Middle frontal gyrus (tissue), 1 donor: Measurements from ENCODE around the gene TANK.

Experiments used
- DNase-seq: peaks from one replicate; pipeline ENCODE4 v3.0.0-alpha.2; 2015; ENCODE audit warnings: low spot score; ENCODE audit errors: extremely low spot score

TANK gene

DNA sequence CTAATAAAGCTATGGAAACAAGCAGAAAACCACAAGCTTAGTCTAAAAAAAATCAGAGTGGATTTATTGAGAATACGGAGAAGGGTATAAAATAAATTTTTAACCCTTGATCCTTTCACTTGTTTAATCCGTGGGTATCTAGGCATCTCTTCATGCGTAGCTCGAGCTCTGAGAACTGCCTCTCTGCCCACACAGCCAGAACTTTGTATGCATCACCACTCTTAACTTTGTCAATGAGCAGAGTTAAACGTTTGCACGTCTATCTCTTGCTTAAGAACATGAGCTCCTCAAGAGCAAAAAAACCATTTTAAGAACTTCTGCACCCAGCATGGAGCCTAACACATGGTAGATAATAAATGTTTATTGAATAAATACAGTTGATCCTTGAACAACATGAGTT lies 26.9 kb upstream of the TANK start:
- DNase-seq, result no peak

DNA sequence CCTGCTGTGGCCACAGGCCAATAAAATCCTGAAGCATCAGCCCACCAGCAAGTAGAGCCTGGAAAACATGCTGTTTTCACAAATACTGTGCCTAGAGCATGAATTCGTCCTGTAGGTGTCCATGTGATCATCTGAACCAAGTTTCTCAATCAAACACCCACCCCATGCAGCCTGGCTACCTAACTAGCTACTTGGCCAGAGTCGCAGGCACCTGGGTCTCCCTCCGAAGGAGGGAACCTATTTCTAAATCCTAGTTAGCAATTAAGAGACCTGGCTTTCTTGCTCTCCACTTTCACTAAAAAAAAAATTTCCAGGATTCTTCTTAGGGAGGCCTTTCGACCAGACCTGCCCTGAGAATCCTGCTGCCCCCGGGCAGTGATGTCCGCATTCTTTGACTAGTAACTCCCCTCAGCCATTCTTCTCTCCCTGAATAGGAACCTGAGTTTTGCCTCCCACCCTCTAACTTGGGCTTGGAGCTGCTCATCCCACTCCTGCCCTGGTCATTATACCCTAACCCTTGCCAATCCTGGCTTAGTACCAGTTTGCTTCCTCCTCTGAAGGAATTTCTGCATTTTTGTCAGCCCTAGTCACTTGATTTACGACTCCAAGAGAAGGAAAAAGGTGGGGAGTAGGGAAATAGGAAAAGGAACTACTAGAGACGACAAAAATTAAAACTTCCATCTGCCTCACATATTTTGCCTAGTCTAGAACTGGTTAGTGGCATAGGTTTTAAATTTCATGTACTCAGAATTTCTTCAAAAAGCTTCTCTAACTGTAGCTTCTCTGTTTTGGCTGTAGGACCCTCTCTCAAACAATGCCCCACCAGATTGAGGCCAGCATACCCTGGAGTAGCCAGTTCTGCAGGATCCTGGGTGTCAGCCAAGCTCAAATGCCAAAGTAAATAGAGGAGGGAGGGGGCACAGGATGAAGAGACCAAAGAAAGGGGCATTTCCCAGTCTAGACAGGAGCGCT lies 25.4 kb upstream of the TANK start:
- DNase-seq, result no peak

DNA sequence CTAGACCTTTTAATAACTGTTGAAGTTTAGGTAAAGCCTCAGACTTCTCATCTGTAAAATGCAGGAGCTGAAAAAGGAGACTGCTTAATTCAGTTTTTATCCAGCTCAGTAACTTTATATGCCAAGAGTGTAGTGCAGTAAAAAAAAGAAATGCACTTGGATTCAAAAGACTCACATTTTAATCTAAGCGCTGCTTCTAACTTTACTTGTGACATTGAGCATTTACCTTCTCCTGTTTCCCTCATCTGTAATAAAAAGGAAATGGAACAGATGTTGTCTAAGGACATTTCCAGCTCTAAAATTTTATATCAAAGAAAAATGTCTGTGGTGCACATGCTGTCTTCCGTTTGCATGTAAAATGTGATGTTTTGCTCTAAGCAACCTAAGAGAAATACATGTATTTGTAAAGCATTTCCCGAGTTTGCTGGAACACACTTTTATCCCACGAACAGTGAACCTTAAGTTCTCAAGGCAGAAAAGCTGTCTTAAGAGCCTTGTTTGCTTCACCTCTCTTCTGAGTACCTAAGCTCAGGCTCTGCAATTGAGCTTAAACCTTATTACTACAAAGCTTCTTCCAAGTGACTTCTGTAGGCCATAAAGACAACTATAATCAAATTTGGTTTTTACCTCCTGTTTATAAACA lies 24.2 kb upstream of the TANK start:
- no peak for DNase-seq

DNA sequence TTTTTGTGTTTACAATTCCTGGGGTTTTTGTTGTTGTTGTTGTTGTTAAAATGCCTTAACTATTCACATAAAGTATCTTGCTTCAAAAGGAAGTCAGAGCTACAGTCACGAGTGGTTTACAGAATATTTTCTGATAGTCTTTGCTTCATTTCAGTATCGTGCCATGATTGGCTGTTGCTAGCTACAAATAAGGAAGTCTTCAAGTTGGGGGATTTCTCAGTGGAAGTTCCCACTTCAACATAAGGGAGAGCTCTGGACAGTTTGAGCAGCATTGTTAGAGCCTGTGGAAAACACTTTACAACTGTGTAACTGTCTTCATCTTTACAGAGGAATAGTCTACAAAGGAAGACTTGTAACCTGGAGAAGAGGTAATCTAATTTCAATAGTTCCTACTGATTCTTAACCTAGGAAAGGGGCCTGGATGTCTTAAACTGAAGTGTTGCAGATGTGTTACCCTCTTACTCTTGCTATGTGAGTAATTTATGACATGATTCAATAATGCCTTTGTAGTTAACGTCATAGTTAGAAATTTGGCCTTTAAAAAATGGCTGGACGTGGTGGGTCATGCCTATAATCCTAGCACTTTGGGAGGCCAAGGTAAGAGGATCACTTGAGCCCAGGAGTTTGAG lies 23.4 kb upstream of the TANK start:
- DNase-seq, result no peak

DNA sequence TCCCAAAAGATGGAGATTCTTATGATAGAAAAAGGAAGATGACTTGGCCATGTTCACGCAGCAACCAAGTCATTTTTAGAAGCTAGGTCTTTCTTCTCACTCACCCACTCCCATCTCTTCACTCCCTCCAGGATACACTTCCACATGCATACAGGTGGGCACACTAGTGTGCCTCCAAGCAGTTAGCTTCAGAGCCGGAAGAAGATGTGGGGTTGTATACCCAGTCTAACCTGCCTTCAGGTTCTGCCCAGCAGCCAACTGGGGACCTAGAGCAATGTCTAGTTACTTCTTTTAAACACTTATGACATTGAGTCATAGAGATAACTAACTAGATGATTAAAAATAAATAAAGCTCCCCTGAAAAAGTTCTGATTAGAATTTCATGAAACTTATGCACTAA lies 21.8 kb upstream of the TANK start:
- no peak for DNase-seq

DNA sequence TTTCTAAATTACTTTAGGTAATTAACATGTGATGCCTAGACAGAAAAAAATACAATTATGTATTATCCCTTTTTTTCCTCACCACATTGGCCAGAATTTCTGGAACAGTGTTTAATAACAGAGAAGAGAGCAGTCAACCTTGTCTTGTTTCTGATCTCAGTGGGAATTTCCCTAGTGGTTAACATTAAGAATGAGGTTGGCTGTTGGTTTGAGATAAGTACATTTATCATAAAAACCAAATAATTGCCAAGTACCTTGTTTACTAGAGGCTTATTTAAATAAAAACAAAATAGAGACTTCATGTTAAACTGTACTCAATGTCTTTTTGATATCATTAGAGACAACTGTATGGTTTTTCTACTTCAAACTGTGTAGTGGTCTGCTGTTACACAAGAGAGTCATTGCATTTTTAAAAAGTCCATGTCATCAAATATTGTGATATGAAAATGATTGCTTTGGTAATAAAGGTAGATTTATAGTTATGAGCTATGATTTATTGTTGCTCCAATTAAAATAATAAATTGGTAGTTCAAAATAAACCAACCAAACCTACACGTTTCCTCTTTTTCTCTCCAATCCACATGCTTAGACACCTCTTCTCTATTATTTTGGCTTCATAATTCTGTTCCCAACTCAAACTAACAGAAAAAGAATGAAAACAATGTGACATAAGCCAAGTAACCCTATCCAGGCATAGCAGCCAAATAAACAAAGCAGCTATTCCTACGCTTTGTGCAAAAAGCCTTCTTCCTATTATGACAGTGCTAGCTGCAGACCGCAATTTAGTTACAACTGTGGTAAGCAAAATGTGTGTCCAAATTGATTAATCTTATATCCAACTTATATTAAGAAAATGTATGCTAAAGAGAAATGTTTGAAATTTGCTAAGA lies 20.9 kb upstream of the TANK start:
- DNase-seq, result no peak

DNA sequence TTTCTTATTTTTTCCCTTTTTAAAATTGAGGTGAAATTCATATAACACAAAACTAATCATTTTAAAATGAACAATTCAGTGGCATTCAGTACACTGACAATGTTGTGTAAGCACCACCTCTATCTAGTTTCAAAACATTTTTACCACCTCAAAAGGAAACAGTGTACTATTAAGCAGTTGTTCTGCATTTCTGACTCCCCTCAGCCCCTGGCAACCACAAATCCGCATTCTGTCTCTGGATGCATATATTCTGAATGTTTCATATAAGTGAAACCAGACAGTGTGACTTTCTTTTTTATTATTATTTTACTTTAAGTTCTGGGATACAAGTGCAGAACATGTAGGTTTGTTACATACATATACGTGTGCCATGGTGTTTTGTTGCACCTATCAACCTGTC lies 19.2 kb upstream of the TANK start:
- DNase-seq, result no peak

DNA sequence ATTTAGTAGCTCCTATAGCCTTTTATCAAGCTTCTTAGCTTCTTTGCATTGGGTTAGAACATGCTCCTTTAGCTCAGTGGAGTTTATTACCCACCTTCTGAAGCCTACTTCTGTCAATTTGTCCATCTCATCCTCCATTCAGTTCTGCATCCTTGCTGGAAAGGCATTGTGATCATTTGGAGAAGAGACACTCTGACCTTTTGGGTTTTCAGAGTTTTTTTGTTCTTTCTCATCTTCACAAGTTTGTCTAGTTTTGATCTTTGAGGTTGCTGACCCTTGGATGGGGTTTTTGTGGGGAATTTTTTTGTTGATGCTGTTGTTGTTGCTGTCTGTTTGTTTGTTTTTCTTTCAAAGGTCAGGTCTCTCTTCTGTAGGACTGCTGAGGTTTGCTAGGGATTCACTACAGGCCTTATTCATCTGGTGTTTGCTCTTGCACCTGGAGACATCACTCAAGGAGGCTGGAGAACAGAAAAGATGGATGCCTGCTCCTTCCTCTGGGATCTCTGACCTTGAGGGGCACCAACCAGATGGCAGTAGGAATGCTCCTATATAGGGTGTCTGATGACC lies 13.9 kb upstream of the TANK start:
- DNase-seq, result no peak

DNA sequence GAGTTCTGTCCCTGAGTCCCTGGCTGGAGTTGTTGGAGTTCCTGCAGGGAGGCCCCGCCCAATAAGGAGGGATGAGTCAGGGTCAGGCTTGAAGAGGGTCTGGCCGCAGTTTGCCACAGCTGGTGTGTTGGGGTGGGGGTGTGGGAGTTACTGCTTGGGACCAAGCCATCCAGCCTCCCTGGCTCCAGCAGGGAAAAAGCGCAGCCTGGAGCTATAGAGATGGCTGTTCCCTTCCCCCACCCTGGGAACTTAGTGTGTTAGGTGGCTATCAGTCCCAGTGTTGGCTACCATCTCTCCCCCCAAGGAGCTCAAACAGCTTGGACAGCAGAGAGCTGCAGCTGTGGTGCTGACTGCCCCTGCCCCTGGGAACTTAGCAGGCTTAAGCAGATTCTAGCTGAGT lies 13.2 kb upstream of the TANK start:
- no peak for DNase-seq

DNA sequence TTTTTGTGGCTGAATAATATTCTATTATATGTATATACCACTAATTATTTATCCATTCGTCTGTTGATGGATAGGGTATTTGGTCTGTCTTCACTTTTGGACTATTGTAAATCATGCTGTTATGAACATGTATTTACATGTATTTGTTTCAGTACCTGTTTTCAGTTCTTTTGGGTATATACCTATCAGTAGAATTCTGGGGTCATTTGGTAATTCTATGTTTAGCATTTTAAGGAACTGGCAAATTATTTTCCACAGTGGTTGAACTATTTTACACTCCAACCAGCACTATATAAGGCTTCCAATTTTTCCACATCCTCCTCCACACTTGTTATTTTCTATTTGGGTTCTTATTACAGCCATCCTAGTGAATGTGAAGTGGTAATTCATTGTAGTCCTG lies 12.4 kb upstream of the TANK start:
- no peak for DNase-seq

DNA sequence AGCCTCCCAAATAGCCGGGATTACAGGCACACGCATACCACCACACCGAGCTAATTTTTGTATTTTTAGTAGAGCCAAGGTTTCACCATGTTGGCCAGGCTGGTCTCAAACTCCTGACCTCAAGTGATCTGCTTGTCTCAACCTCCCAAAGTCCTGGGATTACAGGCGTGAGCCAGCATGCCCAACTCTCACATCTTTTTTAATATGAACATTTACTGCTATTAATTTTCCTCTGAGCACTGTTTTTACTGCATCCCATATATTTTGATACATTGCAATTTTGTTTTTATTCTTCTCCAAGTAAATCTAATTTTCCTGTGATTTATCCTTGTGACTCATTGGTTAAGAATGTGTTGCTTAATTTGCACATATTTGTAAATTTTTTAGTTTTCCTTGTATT lies 9.5 kb upstream of the TANK start:
- DNase-seq, result no peak

DNA sequence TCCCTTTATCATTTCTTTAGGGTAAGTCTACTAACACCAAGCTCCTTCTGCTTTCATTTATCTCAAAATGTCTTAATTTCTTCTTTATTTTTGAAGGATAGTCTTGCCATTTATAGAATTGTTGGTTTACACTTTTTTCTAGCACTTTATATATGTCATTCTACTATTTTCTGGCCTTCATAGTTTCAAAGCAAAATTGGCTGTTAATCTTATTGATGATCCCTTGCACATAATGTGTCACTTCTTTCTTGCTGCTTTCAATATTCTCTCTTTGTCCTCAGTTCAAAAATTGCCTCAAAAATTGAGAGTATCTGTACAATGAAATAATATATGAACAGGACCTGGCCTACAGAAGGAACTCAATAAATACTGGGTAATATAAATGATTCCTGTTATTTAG lies 7.9 kb upstream of the TANK start:
- DNase-seq, result no peak

DNA sequence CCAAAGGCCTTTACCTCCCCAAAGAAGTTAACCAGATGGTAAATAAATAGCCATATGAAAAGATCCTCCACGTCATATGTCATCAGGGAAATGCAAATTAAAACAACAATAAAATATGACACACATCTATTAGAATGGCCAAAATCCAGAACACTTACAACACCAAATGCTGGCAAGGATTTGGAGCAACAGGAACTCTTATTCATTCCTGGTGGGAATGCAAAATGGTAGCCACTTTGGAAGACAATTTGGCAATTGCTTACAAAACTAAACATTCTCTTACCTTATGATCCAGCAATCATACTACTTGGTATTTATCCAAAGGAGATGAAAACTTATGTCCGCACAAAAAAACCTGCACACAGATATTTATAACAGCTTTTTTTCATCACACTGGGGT lies 1.3 kb upstream of the TANK start:
- DNase-seq, result no peak

DNA sequence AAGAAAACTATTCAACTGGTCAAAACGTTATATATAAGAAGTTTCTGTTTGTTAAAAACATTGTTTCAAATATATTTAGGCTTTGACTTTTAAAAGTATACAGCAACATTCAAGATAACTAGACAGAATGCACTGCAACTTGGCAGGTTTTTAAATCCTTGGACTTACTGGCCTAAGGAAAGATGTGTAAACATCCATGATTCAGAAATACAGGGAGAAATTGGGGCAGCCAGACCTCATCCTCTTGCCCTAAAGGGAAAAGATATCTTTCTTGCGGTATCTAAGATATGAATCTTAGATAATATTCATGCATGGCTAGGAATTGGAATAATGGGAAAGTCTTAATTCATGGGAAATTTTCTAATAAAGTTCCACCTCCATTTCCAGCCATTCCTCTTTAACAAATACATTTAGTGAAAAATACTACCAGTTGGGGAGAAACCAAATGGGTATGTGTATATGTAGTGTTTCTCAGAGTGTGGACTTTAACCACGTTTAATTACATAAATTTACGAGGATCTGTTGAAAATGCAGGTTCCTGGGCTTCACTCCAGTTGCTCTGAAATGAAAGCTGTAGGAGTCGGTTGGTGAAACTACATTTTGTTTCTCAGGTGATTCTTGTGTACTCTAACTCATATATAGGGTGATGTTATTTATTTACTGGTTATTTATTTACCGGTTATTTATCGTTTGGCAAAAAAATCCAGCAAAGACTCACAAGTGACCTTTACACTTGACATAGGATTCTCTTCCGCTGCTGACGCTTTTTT lies 587 bp upstream of the TANK start:
- no peak for DNase-seq

DNA sequence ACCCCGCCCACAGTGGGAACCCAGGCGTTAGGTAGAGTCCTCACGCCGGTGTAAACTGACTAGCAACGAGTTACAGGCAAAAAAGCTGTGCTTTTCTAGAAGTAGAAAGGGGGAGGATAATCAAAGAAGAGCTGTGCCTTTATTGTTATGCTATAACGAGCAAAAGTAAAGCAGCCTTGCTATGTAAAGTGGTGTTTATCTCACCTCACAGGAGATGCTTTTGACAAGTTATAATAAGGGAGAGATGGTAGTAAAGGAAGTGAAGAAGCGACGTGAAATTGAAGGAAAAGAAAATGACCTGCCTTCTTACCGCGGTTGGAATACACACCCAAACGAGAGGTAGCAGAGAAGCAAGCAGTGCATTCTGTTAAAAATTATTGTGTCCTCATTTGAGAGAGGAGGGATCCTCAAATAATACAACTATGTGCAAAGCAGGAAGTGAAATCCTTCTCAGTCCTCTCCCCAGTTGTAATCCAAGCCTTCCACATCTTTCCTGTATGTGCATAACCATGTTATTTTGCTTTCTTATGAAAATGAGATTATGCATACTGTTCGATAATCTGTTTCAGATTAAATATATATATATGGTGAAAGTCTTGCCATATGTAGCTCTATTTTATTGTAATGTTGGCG lies 962 bp downstream of the TANK start:
- no peak for DNase-seq

DNA sequence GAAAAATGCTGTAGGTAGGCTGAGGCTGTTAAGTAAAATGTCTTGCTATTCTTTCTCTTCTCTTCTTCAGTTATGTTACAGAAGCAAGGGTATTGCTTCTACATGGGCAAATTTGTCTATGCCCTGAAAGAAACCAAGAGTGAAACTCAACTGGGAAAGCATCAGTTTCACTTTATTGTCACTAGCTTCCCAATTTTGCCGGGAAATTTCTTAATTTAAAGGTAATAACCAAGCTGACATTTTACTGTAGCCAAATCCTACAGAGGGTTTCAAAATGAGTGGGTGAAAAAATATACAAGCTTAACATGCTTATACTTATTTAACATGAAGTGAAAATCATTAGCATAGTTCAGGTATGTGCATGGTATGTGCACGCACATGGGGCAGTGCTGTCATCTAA lies 3.2 kb downstream of the TANK start:
- DNase-seq, result no peak

DNA sequence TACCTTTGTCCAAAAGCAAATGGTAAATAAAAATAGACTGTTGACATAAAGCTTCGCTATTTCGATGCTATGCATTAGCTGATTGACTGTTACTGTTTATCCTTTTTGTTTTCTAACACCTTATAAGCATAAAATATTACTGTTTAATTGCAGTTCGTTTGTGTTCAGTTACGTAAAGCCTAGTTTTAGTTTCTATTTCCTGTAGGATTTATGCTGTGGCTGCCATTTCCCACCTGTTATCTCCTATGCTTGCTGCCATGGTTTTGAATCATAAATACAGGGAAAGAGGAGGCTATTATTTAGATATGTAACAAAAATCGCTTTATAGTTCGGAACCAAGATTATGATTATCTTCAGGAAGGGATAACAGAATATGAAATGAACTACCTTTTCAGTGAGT lies 3.9 kb downstream of the TANK start:
- DNase-seq, result no peak

DNA sequence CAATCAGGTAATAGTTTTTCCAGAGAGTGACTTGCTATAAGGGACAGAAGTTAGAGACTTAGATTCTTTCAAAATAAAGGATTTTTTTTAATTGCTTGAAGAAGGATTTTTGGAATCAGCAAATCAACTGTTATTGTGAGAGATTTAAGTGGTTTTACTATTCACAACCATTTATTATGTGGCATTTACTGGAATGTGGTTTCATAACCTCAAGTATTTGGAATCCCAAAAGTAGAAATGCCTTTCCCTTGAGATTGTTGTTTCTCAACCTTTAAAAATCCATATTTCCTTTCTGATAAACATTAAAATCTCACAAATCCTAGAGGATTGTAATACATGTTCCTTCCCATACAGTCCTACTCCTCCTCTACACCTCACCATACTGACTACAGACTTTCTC lies 5.0 kb downstream of the TANK start:
- DNase-seq, result no peak

DNA sequence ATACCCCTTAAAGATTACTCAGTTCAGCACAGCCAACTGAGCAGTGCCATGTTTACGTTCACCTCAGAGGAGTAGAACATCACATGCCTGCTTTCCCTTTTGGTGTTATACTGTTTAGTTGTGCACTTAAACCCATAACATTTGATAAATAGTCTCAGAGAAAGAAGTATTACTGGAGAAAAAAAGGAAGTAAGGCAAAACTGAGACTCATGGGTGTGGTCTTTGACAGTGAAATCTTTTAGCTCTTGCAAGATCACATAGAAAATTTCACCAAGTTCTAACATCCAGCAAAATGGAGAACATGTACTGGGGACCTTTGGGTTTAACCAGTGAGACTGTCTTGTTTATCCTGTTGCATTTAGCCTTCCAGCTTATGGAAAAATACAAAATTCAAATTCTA lies 5.6 kb downstream of the TANK start:
- DNase-seq, result no peak
